PFSK-1 (cell line): ENCODE measurements around the gene VCP.

Experiments
- FOXP2 ChIP-seq: optimal IDR thresholded peaks from 2 replicates; pipeline ENCODE3; 2011; ENCODE audit warnings: borderline replicate concordance, control low read depth, inconsistent platforms; ENCODE audit not compliant: insufficient read depth; ENCODE audit errors: extremely low read length, extremely low read depth
- POLR2AphosphoS5 ChIP-seq: IDR thresholded peaks from 2 replicates; pipeline ENCODE4 v1.6.1; 2012; ENCODE audit warnings: low read depth, mild to moderate bottlenecking, control low read depth, low read length, moderate library complexity
- REST ChIP-seq, 2 experiments: IDR thresholded peaks; 2 replicates each; pipeline versions ENCODE4 v1.6.1 to v1.8.0; 2011 to 2012; ENCODE audit warnings: low read depth in 2 of 2, low read length in 2 of 2, control low read depth in 1 of 2, inconsistent platforms in 1 of 2, mild to moderate bottlenecking in 1 of 2, moderate library complexity in 1 of 2; ENCODE audit not compliant: insufficient read depth in 1 of 2
- SIN3A ChIP-seq: IDR thresholded peaks from 2 replicates; pipeline ENCODE4 v1.6.1; 2012; ENCODE audit warnings: mild to moderate bottlenecking, low read length, moderate library complexity, borderline replicate concordance; ENCODE audit not compliant: insufficient read depth
- TAF1 ChIP-seq: IDR thresholded peaks from 2 replicates; pipeline ENCODE4 v1.6.1; 2012; ENCODE audit warnings: low read length, control low read depth, borderline replicate concordance; ENCODE audit not compliant: insufficient read depth

VCP gene

DNA sequence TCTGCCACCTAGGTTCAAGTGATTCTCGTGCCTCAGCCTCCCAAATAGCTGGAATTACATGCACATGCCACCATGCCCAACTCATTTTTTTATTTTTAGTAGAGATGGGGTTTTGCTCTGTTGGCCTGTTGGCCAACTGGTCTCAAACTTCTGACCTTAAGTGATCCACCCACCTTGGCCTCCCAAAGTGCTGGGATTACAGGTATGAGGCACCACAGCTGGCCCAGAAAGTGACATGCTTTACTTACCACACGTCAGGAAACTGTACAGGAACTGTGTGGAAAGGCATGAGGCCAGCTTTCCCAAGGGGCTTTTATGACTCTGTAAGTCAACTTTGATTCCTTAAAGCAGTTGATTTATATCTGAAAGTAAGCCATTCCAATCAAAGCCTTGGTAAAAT, 57.9 kb downstream of the VCP start:
- no peak for TF ChIP-seq FOXP2
- no peak for TF ChIP-seq TAF1
- TF ChIP-seq SIN3A, result no peak
- no peak for TF ChIP-seq REST (IDR thresholded peaks at IDR 0.05; ENCODE audit: insufficient read depth in 1 of 2, low read depth in 2 of 2, low read length in 2 of 2)
- TF ChIP-seq POLR2AphosphoS5, result no peak

GRCh38 chr9:35010351-35010958, 62.0 kb downstream of the VCP start:
- TF ChIP-seq SIN3A, result no peak
- no peak for TF ChIP-seq TAF1
- TF ChIP-seq POLR2AphosphoS5, result no peak
- no peak for TF ChIP-seq FOXP2
- TF ChIP-seq REST (IDR thresholded peaks at IDR 0.05; ENCODE audit: insufficient read depth in 1 of 2, low read depth in 2 of 2, low read length in 2 of 2), result no peak
